ENCODE measurements around the gene KCTD2. TPM values are rescaled to one million over a fixed set of nuclear protein-coding genes. Genes with fewer than 3 reads are reported as not detected.
A peak's percentile ranks its signal among the peaks of the same experiment; 100 is the strongest.
"Not testable (repeated sequence)": the region's sequence is repeated elsewhere in the genome, so short reads cannot be mapped to it uniquely, and the experiment has no call there.

Gene KCTD2
- 19.8 TPM for total RNA-seq

GRCh38 chr17:75046407-75047289, at the start of gene KCTD2, which contains the start of gene ATP5PD:
Gene KCTD2, plus strand, starts transcription at chr17:75047225. Its CDS starts 26 bp downstream, at chr17:75047251.
Gene ATP5PD, minus strand, starts transcription at chr17:75046969. Its CDS starts 4,319 bp downstream, at chr17:75042650.
- peak; percentile 98 for DNase-seq

- no peak for DNase-seq
Measured at GRCh38 chr17:74998783-74999182, 48.2 kb upstream of the KCTD2 start.

GRCh38 chr17:74999523-74999922, 47.5 kb upstream of the KCTD2 start:
- DNase-seq = no peak

GRCh38 chr17:75001915-75002843, 44.8 kb upstream of the KCTD2 start:
- DNase-seq = no peak

GRCh38 chr17:75003070-75003956, 43.7 kb upstream of the KCTD2 start:
- DNase-seq = no peak

DNA sequence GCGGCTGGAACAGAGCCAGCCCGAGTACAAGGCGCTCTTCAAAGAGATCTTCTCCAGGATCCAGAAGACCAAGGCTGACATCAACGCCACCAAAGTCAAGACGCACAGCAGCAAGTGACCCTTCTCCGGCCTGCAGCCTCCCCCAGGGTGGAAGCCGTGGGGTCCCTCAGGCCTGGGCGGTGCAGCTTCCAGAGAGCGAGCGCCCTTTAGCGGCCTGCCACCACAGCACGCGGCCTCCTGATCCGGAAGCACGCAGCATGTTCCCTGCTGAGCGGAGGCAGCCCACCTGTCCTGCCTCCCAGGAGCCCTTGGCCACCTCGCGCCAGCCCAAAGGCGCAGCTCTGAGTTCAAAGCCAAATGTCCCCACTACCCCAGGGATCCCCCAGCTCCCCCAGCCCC, 43.1 kb upstream of the KCTD2 start:
- no peak for DNase-seq

DNA sequence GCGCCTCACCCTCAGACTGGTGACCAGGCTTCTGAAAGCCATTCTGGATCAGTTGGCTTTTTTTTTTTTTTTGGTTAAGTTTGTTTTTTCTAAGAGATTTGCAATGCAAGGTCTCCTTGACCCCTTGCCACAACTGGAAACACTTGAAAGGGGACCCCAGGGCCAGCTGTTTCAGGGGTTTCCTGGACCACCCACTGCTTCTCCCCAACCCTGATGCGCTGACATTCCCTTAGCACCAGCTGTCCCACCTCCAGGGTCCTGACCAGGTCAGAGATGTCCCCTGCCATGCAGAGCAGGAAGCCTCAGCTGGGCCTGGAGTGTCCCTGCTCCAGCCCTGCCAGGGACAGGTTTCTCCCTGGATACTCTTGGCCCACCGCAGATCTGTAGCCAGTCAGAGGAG, 42.7 kb upstream of the KCTD2 start:
- DNase-seq = no peak

DNA sequence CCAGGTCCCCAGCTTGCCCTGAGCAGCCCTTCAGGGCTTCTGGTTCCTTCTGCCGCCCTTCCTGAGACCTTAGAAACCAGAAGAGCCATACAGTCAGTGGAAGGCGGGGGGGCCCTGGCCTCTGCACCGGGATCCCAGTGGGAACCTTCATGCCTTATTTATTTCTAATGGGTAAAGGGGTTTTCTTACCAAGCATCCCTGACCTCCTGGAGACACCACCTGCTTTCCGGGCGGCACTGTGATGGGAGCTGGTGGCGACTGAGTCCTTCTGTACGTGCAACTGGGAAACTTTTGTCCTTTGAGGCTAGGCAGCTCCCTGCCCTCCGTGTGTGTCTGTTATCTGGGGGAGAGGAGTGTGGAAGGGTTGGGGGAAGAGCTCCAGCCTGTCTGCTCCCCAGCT, 41.7 kb upstream of the KCTD2 start:
- no peak for DNase-seq

- not testable (repeated sequence) for DNase-seq
Measured at GRCh38 chr17:75006084-75006483, 40.9 kb upstream of the KCTD2 start.

DNA sequence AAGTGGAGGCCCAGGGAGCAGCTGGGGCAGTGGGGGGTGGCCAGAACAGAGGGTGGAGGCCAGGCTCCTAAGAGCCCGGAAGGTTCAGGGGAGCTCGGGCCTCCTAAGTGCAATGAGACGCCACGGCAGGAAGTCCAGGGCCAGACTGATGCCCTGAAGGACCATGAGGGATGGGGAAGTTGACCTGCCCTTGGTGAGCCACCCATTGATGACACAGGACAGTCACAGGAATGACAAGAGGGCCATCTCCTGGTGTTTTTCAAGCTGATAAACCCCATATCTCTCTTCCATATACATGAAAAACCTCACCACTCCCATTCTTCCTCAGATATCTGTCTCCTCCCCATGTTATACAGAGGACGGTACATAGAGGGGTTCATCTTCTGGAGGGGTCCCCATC, 40.4 kb upstream of the KCTD2 start:
- no peak for DNase-seq

DNA sequence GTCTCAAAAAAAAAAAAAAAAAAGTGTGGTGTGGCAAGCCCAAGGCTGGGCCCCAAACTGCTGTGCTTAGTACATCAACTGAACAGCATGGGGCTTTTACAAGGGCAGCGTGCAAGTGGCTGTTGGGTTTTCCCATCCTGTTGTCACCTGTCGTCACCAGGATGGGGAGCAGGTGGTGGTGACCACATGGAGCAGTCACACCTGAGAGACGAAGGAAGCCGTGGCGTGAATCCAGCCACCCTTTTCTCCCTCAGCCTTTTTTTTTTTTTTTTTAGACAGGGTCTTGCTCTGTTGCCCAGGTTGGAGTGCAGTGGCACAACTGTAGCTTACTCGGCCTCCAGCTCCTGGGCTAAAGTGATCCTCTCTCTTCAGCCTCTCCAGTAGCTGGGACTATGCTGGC, 38.7 kb upstream of the KCTD2 start:
- no peak for DNase-seq

DNA sequence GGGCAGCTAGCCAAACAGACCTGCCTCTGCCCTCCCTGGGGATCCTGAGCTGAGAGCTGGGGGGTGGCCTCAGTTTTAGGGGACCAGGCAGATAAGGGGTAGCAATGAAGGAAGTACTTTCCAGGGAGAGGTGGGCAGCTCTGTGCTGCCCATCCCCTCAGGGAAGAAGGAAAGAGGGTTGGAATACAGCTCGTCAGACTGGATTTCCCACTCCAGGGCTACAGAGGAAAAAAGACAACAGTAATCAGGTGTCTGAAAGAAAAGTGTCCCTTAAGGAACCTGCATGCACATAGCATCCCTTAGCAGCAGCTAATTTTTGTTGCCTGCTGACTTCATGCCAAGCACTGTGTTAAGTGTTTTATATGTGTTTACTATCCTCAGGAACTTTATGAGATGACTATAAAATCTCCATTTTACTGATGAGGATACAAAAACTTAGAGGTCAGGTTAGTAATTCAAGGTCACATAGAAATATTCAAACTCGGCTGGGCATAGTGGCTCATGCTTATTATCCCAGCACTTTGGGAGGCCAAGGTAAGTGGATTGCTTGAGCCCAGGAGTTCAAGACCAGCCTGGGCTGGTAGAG, 37.8 kb upstream of the KCTD2 start:
- DNase-seq = peak; percentile 5

GRCh38 chr17:75010683-75011400, 36.2 kb upstream of the KCTD2 start:
- peak; percentile 90 for DNase-seq

DNA sequence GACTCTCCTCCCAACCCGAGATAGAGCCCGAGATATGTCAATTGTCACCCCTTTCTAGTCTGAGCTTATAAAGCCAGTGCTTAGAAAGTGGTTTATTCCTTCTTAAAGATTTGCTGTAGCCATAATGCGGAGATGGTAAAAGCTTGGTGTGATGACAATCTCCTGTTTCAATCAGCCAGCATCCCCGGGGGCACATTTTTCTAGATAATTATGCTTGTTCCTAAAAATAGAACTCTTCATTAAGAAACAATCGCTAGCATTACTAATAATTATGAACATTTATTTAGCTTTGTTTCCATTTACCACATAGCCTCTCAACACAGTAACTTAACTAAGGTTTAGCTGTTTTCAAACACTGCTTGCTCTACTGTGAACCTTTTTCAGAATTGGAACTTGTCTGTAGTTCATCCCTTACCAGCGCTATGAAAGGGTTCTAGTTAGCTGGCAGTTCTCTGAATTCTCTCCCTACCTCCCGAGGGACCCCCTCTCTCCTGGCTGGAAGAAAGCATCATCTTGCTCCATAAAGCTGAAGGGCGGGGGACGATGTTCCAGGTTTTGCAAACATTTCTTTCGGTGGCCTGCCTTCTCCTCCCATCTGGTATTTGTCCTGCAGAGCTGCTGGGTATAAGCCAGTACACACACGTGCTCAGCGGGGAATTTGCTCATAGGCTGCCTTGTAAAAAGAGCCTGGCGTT, 35.5 kb upstream of the KCTD2 start:
- peak; percentile 92 for DNase-seq

DNA sequence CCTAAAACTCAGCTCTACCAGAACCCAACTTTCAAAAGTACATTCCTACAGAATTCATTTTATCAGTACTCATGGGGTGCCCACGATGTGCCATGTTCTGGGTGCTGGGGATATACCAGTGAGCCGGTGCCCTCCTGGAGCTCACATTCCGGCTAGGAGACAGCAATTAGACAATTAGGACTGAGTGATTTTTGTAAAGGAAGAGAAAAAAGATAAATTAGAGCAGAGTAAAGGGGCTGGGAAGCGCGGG, 35.0 kb upstream of the KCTD2 start:
- no peak for DNase-seq

DNA sequence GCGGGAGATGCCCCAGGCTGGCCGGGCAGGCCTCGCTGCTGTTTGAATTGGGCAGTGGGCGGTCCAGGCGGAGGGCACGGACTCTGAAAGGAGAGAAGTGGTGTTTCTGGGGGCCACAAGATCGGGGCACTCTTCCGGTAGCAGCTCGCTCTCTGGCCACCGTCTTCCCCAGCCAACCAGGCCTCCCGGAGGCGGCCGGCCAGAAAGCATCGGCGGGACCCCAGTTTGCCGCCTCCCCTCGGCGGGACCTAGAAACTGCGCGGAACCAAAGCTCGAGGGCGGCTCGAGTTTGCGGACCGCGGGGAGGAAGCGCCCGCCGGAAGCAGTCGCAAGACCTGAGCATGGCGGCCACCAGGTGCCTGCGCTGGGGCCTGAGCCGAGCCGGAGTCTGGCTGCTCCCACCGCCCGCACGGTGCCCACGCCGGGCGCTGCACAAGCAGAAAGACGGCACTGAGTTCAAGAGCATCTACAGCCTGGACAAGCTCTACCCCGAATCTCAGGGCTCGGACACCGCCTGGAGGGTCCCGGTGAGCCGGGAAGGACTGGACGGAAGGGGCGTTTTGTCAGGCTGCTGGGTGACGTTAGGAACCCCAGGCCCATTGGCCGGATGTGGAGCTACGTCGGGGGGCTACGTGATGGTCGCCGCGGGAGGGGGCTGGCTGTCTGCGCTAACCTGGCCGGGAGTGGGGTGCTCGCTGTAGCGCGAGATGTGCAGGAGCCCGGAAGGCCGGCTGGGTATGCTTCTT, 34.5 kb upstream of the KCTD2 start, which contains the start of gene MRPL58:
Gene MRPL58, plus strand, starts transcription at position 325 of the 746 bp plus-strand sequence. Its CDS starts 17 bp downstream, at position 342.
- DNase-seq = peak; percentile 95

GRCh38 chr17:75013092-75013559, 33.9 kb upstream of the KCTD2 start:
- no peak for DNase-seq

DNA sequence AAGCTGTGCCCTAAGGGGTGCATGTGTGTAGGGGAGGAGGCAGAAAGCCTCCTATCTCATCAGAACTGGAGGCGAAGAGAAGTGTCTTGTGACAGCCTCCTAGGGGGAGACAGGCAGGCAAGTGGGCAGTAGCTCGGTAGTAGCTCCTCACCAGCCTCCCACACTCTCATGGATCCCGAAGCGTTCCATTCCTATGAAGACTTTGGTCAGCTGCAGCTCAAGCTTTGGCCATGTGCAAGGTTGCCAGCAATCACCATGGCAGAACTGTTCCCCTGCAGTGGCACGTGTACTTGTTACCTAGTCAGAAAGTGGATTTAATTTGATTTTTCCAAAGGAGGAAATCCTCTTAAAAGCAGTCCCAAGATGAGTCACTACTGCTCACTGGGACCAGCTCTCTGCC, 27.9 kb upstream of the KCTD2 start:
- DNase-seq = no peak

GRCh38 chr17:75019710-75020109, 27.3 kb upstream of the KCTD2 start:
- DNase-seq = no peak
